Measurements from ENCODE around the gene PALM3. TPM values are rescaled to one million over a fixed set of nuclear protein-coding genes. Genes with fewer than 3 reads are reported as not detected.

PALM3 gene
- total and polyA plus RNA-seq, 12 donors: 0.18 to 1.9 (median 0.63) TPM; not detected in 5

DNA sequence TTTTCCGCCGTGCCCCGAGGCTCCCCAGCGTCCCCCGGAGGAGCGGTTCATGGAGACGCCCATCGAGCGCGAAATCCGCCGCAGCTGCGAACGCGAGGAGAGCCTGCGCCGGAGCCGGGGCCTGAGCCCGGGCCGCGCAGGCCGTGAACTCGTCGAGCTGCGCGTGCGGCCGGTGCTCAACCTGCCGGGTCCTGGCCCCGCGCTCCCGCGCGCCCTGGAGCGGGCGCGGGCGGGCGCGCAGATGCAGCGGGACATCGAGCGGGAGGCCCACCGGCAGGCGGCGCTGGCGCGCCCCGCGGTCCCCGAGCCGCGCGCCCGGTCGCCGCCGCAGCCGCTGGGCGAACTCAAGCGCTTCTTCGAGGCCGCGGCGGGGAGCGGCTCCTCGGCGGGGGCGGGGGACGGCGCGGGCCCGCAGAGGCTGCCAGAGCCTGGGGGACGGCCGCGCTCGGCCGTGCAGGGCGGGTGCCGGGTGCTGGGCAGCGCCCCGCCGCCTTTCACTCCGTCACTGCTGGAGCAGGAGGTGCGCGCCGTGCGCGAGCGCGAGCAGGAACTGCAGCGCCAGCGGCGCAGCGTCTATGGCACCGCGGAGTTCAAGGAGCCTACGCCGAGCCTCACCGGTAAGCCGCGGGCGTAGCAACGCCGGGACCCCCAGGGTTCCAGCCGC, 11.5 kb upstream of the PALM3 start:
- peaks cover 20 to 33% of the 10 kb centered on the region in 2 donors for H3K4me1 ChIP-seq (replicated peaks in 1 of 2)
- peak; percentile 74 to 83 (median 79) for DNase-seq
- H3K36me3 ChIP-seq (replicated peaks in 1 of 2): no peaks in the 10 kb centered on the region
- H3K4me3 ChIP-seq: peak overlapping the region; percentile 32 to 71 (median 50)
- H3K27me3 ChIP-seq: no peaks in the 10 kb centered on the region
- WGBS, 4 donors: 0 to 1% (median 0%) methylated on average over 1 to 106 of the region's 106 CpGs
- TF ChIP-seq, protein P1, sequence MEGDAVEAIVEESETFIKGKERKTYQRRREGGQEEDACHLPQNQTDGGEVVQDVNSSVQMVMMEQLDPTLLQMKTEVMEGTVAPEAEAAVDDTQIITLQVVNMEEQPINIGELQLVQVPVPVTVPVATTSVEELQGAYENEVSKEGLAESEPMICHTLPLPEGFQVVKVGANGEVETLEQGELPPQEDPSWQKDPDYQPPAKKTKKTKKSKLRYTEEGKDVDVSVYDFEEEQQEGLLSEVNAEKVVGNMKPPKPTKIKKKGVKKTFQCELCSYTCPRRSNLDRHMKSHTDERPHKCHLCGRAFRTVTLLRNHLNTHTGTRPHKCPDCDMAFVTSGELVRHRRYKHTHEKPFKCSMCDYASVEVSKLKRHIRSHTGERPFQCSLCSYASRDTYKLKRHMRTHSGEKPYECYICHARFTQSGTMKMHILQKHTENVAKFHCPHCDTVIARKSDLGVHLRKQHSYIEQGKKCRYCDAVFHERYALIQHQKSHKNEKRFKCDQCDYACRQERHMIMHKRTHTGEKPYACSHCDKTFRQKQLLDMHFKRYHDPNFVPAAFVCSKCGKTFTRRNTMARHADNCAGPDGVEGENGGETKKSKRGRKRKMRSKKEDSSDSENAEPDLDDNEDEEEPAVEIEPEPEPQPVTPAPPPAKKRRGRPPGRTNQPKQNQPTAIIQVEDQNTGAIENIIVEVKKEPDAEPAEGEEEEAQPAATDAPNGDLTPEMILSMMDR (IDR thresholded peaks at IDR 0.05): peak in 3 of 6 experiments; percentile 48 to 91 (median 85)
- TF ChIP-seq POLR2A (IDR thresholded peaks at IDR 0.05): peak; percentile 56 to 78
- H3K9me3 ChIP-seq (replicated peaks in 1 of 3): no peaks in the 10 kb centered on the region
- peak overlapping the region; percentile 60 to 90 (median 79) for H3K27ac ChIP-seq
- intact Hi-C loops (cut with DNase I): loop anchor here in 1 of 2 donors (5.0 kb wide), 1 partner anchor 191 kb away; no protein-coding TSS in a partner anchor

DNA sequence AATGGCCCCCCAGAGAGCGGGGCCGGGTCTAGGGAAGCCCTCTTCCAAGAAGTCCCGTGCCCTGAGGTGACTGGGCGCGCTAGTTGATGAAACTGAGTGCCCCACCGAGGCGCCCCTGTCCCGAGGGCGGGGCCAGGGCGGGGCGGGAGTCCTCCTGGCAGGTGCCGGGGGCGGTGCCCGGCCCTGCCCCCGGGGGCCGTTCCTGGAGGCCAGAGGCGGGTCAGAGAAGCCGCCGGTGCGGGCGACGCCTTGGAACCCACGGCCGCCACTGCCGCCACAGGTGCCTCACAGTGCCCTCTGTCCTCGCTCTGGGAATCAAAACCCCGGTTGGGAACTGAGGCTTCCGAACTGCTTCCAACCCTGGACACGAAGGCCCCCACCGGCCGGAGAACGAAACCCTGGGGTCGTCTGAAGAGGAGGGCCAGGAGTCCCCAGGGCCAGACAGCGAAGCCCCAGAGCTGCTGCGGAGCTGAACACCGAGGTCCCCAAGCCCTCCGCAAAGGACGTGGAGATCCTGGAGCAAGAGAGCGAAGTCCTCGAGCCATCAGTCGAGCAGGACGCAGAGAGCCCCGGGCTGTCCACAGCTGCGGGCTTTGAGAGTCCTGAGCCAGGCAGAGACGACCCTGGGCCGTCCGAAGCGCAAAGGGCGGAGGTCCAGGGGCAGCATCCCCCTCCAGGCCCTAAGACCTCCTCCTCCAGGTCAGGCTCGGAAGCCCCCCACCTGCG, 10.8 kb upstream of the PALM3 start, which contains the start of gene MISP3:
Gene MISP3 (plus strand): TSS at position 252 of the 726 bp plus-strand sequence. CDS start 524 bp downstream, outside the sequence.
- Histone ChIP-seq H3K9me3 (replicated peaks in 1 of 3) (no peaks in the 10 kb centered on the region), H3K36me3 (replicated peaks in 1 of 2) (no peaks in the 10 kb centered on the region), H3K27ac (peak within 1 kb of the TSS; percentile 60 to 90 (median 79)), H3K4me1 (replicated peaks in 1 of 2) (peaks cover 20 to 33% of the 10 kb centered on the region in 2 donors), H3K27me3 (no peaks in the 10 kb centered on the region), H3K4me3 (peak within 1 kb of the TSS; percentile 32 to 71 (median 50))
- WGBS, 4 donors: 0 to 1% (median 1%) methylated on average over 8 to 51 of the region's 51 CpGs; no CpG with 5 or more reads in 1 of the 4 donors
- no peak for TF ChIP-seq POLR2A (IDR thresholded peaks at IDR 0.05)
- TF ChIP-seq, protein P1 (IDR thresholded peaks at IDR 0.05): no peak
- intact Hi-C loops (cut with DNase I): loop anchor here in 1 of 2 donors (5.0 kb wide), 1 partner anchor 190 kb away; no protein-coding TSS in a partner anchor
- peak in 4 of 7 donors; percentile 51 to 61 (median 54) for DNase-seq

- 94 to 97% (median 96%) methylated on average over 27 to 43 of the region's 43 CpGs for WGBS, 4 donors
- no peak for DNase-seq
- Histone ChIP-seq H3K4me1 (replicated peaks in 1 of 2) (peaks cover 20 to 31% of the 10 kb centered on the region in 2 donors), H3K27me3 (no peaks in the 10 kb centered on the region), H3K4me3 (no peak overlapping the region), H3K9me3 (replicated peaks in 1 of 3) (no peaks in the 10 kb centered on the region), H3K27ac (no peak overlapping the region), H3K36me3 (replicated peaks in 1 of 2) (no peaks in the 10 kb centered on the region)
- TF ChIP-seq, protein P1 (IDR thresholded peaks at IDR 0.05): no peak
- no peak for TF ChIP-seq POLR2A (IDR thresholded peaks at IDR 0.05)
- intact Hi-C loops (cut with DNase I): loop anchor here in 1 of 2 donors (5.0 kb wide), 1 partner anchor 188 kb away; no protein-coding TSS in a partner anchor
These were observed 8.6 kb upstream of the PALM3 start for GRCh38 chr19:14070268-14071050.
